Measurements from ENCODE around the gene PCYT1B.

PCYT1B gene

GRCh38 chrX:24574743-24575142, 72.4 kb downstream of the PCYT1B start:
- DNase-seq (ENCODE audit: low read depth, low spot score) = no peak
- H3K36me3 ChIP-seq (ENCODE audit: insufficient read depth, low read length) = no peaks in the 10 kb centered on the region
- TF ChIP-seq FOXP2 (optimal IDR thresholded peaks at IDR 0.05; ENCODE audit: control extremely low read depth, extremely low read length, insufficient read depth) (no peak), POLR2AphosphoS5 (IDR thresholded peaks at IDR 0.05; ENCODE audit: borderline replicate concordance, low read depth, low read length) (no peak), EZH2 (IDR thresholded peaks at IDR 0.05) (no peak)

GRCh38 chrX:24567169-24567568, 80.0 kb downstream of the PCYT1B start:
- no peak overlapping the region for H3K27ac ChIP-seq
- DNase-seq (ENCODE audit: low read depth, low spot score) = peak; percentile 63
- no peak overlapping the region for H3K9ac ChIP-seq (ENCODE audit: insufficient read length)
- no peaks in the 10 kb centered on the region for H3K9me3 ChIP-seq (ENCODE audit: low read depth, low read length)
- H3K4me3 ChIP-seq = no peak overlapping the region
- TF ChIP-seq FOXP2 (optimal IDR thresholded peaks at IDR 0.05; ENCODE audit: control extremely low read depth, extremely low read length, insufficient read depth) (peak; percentile 28), POLR2AphosphoS5 (IDR thresholded peaks at IDR 0.05; ENCODE audit: borderline replicate concordance, low read depth, low read length) (no peak)
- no peaks in the 10 kb centered on the region for H3K36me3 ChIP-seq (ENCODE audit: insufficient read depth, low read length)

More at GRCh38 chrX:24574743-24575142, 72.4 kb downstream of the PCYT1B start:
- H3K27ac ChIP-seq = no peak overlapping the region
- no peak overlapping the region for H3K9ac ChIP-seq (ENCODE audit: insufficient read length)
- no peaks in the 10 kb centered on the region for H3K9me3 ChIP-seq (ENCODE audit: low read depth, low read length)
- H3K4me3 ChIP-seq = no peak overlapping the region

GRCh38 chrX:24566240-24566639, 80.9 kb downstream of the PCYT1B start:
- Histone ChIP-seq H3K36me3 (ENCODE audit: insufficient read depth, low read length) (no peaks in the 10 kb centered on the region), H3K4me3 (no peak overlapping the region), H3K9ac (ENCODE audit: insufficient read length) (no peak overlapping the region), H3K27ac (no peak overlapping the region), H3K9me3 (ENCODE audit: low read depth, low read length) (no peaks in the 10 kb centered on the region)
- no peak for TF ChIP-seq POLR2AphosphoS5 (IDR thresholded peaks at IDR 0.05; ENCODE audit: borderline replicate concordance, low read depth, low read length)
- TF ChIP-seq EZH2 (IDR thresholded peaks at IDR 0.05) = no peak
- TF ChIP-seq FOXP2 (optimal IDR thresholded peaks at IDR 0.05; ENCODE audit: control extremely low read depth, extremely low read length, insufficient read depth) = no peak
- DNase-seq (ENCODE audit: low read depth, low spot score) = no peak

- no peak for DNase-seq (ENCODE audit: low read depth, low spot score)
- no peaks in the 10 kb centered on the region for H3K9me3 ChIP-seq (ENCODE audit: low read depth, low read length)
- H3K9ac ChIP-seq (ENCODE audit: insufficient read length) = no peak overlapping the region
- no peak overlapping the region for H3K27ac ChIP-seq
- H3K4me3 ChIP-seq = no peak overlapping the region
- no peaks in the 10 kb centered on the region for H3K36me3 ChIP-seq (ENCODE audit: insufficient read depth, low read length)
- TF ChIP-seq FOXP2 (optimal IDR thresholded peaks at IDR 0.05; ENCODE audit: control extremely low read depth, extremely low read length, insufficient read depth) = no peak
- no peak for TF ChIP-seq EZH2 (IDR thresholded peaks at IDR 0.05)
- no peak for TF ChIP-seq POLR2AphosphoS5 (IDR thresholded peaks at IDR 0.05; ENCODE audit: borderline replicate concordance, low read depth, low read length)
These were observed 83.7 kb downstream of the PCYT1B start for GRCh38 chrX:24563291-24564010.

- Histone ChIP-seq H3K36me3 (ENCODE audit: insufficient read depth, low read length) (no peaks in the 10 kb centered on the region), H3K9me3 (ENCODE audit: low read depth, low read length) (no peaks in the 10 kb centered on the region), H3K9ac (ENCODE audit: insufficient read length) (no peak overlapping the region), H3K4me3 (no peak overlapping the region), H3K27ac (no peak overlapping the region)
- TF ChIP-seq EZH2 (IDR thresholded peaks at IDR 0.05) (no peak), POLR2AphosphoS5 (IDR thresholded peaks at IDR 0.05; ENCODE audit: borderline replicate concordance, low read depth, low read length) (no peak)
- no peak for DNase-seq (ENCODE audit: low read depth, low spot score)
These were observed 86.0 kb downstream of the PCYT1B start for GRCh38 chrX:24561121-24561520.

- no peak overlapping the region for H3K9ac ChIP-seq (ENCODE audit: insufficient read length)
- TF ChIP-seq FOXP2 (optimal IDR thresholded peaks at IDR 0.05; ENCODE audit: control extremely low read depth, extremely low read length, insufficient read depth) = no peak
- TF ChIP-seq POLR2AphosphoS5 (IDR thresholded peaks at IDR 0.05; ENCODE audit: borderline replicate concordance, low read depth, low read length) = no peak
- TF ChIP-seq EZH2 (IDR thresholded peaks at IDR 0.05) = no peak
- H3K9me3 ChIP-seq (ENCODE audit: low read depth, low read length) = no peaks in the 10 kb centered on the region
- H3K36me3 ChIP-seq (ENCODE audit: insufficient read depth, low read length) = no peaks in the 10 kb centered on the region
- DNase-seq (ENCODE audit: low read depth, low spot score) = no peak
- no peak overlapping the region for H3K27ac ChIP-seq
- no peak overlapping the region for H3K4me3 ChIP-seq
These were observed 94.1 kb downstream of the PCYT1B start for GRCh38 chrX:24553011-24553410.

GRCh38 chrX:24550166-24550565, 97.0 kb downstream of the PCYT1B start:
- no peak for TF ChIP-seq EZH2 (IDR thresholded peaks at IDR 0.05)
- no peak for TF ChIP-seq FOXP2 (optimal IDR thresholded peaks at IDR 0.05; ENCODE audit: control extremely low read depth, extremely low read length, insufficient read depth)
- TF ChIP-seq POLR2AphosphoS5 (IDR thresholded peaks at IDR 0.05; ENCODE audit: borderline replicate concordance, low read depth, low read length) = no peak
- DNase-seq (ENCODE audit: low read depth, low spot score) = no peak
- H3K36me3 ChIP-seq (ENCODE audit: insufficient read depth, low read length) = no peaks in the 10 kb centered on the region
- H3K27ac ChIP-seq = no peak overlapping the region
- no peaks in the 10 kb centered on the region for H3K9me3 ChIP-seq (ENCODE audit: low read depth, low read length)
- no peak overlapping the region for H3K9ac ChIP-seq (ENCODE audit: insufficient read length)
- no peak overlapping the region for H3K4me3 ChIP-seq

- Histone ChIP-seq H3K9ac (ENCODE audit: insufficient read length) (no peak overlapping the region), H3K36me3 (ENCODE audit: insufficient read depth, low read length) (no peaks in the 10 kb centered on the region), H3K4me3 (no peak overlapping the region), H3K9me3 (ENCODE audit: low read depth, low read length) (no peaks in the 10 kb centered on the region), H3K27ac (no peak overlapping the region)
- no peak for TF ChIP-seq POLR2AphosphoS5 (IDR thresholded peaks at IDR 0.05; ENCODE audit: borderline replicate concordance, low read depth, low read length)
- TF ChIP-seq EZH2 (IDR thresholded peaks at IDR 0.05) = no peak
- TF ChIP-seq FOXP2 (optimal IDR thresholded peaks at IDR 0.05; ENCODE audit: control extremely low read depth, extremely low read length, insufficient read depth) = no peak
- no peak for DNase-seq (ENCODE audit: low read depth, low spot score)
These were observed 99.2 kb downstream of the PCYT1B start for GRCh38 chrX:24547961-24548360.

GRCh38 chrX:24542756-24543155, 104.4 kb downstream of the PCYT1B start:
- H3K27ac ChIP-seq = no peak overlapping the region
- no peak overlapping the region for H3K9ac ChIP-seq (ENCODE audit: insufficient read length)
- DNase-seq (ENCODE audit: low read depth, low spot score) = no peak
- no peaks in the 10 kb centered on the region for H3K36me3 ChIP-seq (ENCODE audit: insufficient read depth, low read length)
- no peaks in the 10 kb centered on the region for H3K9me3 ChIP-seq (ENCODE audit: low read depth, low read length)
- TF ChIP-seq EZH2 (IDR thresholded peaks at IDR 0.05) (no peak), FOXP2 (optimal IDR thresholded peaks at IDR 0.05; ENCODE audit: control extremely low read depth, extremely low read length, insufficient read depth) (no peak), POLR2AphosphoS5 (IDR thresholded peaks at IDR 0.05; ENCODE audit: borderline replicate concordance, low read depth, low read length) (no peak)
- no peak overlapping the region for H3K4me3 ChIP-seq

All from SK-N-MC (cell line).